Eye (tissue), 1 donor: ENCODE measurements around the gene SET.

Experiments
- DNase-seq: peaks from one replicate; pipeline ENCODE4 v3.0.0-alpha.2; 2015

The SET gene

GRCh38 chr9:128713941-128714573 is 25.0 kb downstream of the SET start:
- DNase-seq: no peak

GRCh38 chr9:128714586-128715435 is 25.8 kb downstream of the SET start:
- DNase-seq: no peak

- DNase-seq: no peak
Observed at GRCh38 chr9:128715436-128715750, 26.4 kb downstream of the SET start.

DNA sequence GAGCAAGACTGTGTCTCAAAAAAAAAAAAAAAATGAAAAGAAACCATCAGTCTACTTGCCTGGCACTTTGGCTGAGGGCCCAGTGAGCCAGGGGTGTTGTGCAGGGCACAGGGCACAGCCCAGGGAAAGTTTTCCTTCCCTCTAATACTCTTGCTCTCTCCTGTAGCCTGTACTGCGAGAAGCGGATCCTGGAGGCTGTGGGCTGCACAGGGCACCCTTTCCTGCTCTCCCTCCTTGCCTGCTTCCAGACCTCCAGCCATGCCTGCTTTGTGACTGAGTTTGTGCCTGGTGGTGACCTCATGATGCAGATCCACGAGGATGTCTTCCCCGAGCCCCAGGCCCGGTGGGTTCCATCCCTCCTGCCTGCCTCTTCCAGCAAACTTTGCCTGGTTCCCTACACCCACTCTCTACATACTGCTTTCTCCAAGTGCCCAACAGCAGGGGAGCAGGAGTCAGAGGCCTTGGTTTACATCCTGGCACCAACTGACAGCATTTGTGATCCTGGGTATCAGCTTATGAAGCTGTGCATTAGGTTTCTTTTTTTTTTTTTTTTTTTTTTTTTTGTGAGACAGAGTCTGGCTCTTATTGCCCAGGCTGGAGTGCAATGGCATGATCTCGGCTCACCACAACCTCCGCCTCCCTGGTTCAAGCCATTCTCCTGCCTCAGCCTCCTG is 27.7 kb downstream of the SET start:
- no peak for DNase-seq

GRCh38 chr9:128718047-128718446 is 29.0 kb downstream of the SET start:
- no peak for DNase-seq

DNA sequence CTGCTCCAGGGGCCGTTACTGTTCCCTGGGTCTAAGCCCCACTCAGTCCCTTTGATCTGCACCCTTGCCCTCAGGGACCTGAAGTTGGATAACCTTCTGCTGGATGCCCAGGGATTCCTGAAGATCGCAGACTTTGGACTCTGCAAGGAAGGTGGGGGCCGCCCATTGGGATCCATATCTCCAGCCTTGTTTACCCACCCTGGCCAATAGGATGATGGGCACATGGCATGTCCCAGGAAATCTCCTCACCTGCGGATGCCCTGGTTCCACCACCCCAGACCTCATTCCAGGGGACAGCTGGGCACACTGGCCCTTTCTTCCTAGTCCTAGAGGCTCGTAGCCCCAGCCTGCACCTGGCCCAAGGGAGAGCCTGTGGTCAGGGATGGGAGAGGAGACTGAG is 29.5 kb downstream of the SET start:
- no peak for DNase-seq

- no peak for DNase-seq
Observed at GRCh38 chr9:128719919-128720605, 31.0 kb downstream of the SET start.

GRCh38 chr9:128720841-128721486 is 31.9 kb downstream of the SET start:
- no peak for DNase-seq

GRCh38 chr9:128721487-128722010 is 32.5 kb downstream of the SET start:
- DNase-seq: no peak

DNA sequence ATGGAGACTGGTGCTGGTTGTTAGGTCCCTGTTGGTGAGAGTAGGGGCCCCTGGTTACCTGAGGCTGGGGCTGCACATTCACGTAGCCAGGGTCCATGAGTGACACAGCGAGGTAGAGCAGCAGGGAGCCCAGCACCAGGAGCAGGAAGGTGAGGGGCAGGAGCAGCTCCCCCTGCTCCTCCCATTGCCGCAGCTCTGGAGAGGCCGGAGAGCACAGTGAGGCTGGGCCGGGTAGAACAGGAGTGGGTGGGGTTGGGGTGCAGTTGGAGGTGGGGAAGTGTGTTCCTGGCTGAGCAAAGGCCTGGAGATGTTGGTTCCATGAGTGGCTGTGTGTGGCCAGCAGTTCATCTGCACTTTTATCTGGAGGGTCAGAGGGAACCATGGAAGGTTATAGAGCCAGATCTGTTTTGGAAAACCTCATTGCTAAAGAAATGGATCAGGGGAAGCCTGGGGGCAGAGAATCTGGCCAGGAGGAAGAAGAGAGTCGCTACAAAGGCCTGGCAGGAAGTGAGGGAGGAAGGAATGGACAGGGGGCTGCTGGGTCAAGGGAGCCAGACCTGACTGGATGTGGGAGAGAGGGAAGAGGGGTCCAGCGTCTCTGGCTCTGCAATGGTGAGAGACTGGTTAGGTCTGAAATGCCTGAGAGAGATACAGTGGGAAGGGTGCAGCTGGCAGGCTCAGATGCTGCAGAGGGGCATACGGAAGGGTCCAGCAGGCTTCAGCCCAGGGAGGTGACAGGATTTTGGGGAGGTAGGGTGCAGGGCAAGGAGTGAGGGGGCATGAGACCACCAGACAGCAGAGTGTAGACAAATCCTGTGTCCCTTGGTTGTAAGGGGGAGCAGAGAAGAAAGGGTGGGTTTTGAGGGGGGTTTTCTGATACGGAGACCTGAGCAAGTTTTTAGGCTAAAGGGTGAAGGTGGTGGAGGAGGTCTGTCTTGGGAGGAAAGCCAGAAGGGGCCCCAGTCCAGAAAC is 33.6 kb downstream of the SET start:
- DNase-seq: no peak

GRCh38 chr9:128723352-128723865 is 34.4 kb downstream of the SET start:
- no peak for DNase-seq

DNA sequence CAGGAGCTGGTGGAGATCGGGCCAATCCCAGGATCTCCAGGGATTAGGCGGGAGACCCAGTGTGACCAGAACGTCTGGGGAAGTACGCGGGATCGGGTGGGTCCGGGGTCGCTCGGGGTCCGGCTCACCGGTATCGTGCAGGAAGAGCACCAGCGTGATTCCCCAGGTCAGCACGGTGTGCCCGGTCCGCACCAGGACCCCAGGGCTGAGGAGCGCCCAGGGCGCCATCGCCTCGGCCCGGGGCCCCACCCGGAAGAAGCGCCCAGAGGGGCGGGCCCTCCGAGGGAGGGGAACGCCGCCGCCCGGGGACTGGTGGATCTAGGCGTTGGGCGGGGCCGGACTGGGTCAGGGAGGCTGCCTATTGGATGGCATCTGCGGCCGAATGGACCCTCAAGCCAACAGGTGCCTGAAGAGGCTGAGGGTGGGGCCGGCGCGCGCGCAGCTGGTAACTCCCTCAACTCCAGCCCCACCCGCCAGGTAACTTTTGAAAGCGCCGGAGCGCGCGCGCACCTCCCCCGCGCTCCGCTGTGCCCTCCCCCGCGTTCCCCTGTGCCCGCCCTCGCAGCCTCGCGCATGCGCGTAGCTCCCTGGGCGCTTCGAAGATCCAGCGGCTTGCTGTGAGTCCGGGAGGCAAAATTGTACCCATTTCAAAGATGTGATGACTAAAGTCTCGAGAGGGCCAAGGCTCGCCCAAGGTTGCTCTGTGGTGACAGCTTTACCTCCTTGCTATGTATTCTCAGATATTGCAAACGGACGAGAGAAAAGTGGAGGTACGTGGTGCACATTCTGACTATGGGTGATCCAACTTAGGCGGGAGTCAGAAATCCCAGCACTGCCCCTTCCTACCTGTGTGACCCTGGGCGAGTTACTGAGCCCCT is 35.1 kb downstream of the SET start, which contains the start of gene ZDHHC12:
Gene ZDHHC12, minus strand, starts transcription at position 262 of the 878 bp plus-strand sequence. Its CDS starts 34 bp downstream, at position 228.
- DNase-seq: peak; percentile 93

DNA sequence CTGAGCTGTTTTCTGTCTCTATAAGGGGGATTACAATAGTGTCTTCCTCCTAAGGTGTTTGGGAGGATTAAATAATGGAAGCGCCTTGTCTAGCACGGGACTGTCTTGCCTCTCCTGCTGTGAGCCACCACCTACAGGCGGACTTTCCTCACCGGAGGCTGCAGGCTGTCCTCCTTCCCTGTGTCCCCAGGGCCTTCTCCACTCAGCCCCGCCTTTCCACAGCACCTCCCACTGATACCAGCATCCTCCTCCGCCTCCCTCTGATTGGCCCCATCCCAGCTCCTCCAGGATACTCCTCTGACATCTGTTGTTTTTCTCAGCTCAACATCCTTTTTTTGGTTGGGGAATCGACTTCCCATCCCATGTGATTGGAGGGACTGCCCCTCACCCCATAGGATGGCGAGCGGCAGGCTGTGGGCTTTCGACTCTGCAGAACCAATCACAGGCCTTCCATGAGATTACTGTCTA is 35.8 kb downstream of the SET start:
- DNase-seq: peak; percentile 53

- DNase-seq: no peak
Observed at GRCh38 chr9:128727640-128728248, 38.7 kb downstream of the SET start.

DNA sequence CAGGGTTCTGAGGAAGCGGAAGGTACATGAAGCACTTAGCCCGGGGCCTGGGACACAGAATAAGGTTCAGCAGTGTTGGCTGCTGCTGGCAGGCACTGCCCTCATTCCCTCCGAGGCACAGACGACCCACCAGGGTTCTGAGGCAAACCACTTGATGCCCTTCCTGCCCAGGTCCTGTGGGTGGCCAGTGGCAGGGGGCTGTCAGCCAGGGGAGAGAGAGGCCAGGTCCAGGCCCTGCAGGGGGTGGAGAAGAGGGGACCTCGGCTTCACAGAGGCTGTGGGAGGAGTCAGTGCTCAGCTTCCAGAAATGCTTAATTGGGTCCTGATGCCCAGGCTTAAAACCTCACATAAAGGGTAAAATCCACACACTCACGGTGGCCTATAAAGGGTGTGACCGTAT is 39.3 kb downstream of the SET start:
- no peak for DNase-seq

GRCh38 chr9:128729302-128729701 is 40.3 kb downstream of the SET start:
- no peak for DNase-seq

DNA sequence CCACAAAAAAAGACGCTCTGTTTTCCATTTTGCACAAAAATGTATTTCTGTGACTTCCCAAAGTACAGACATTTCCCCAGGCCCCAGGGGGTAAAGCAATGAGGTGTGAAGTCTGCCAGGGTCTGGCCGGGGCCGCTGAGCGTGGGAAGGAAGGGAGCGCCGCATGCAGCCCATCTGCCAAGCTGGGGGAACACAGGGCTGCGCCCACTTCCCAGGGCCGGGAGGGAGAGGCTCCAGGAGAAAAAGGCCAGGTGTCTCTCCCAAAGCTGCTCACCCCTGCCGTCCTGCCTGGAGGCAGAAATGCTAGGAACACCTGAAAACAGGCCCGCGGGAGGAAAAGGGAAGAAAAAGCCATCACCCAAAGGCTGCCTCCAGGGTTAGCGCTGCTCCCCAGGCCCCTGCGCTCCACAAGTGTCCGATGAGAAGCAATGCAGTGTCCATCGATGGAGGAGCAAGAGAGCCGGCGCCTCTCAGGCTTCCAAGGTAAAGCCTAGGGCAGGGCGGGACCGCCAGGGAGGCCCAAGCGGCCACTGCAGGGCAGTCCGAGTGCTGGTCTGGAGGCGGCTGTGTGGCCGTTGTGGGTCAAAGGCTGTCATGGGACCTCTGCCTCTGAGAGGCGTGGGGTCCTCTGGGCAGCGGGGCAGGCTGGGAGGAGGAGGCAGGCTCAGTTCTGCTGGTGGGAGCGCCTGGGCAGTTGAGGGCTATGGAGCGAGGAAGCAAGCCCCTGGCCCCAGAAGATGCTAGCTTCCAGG is 40.9 kb downstream of the SET start:
- DNase-seq: no peak

DNA sequence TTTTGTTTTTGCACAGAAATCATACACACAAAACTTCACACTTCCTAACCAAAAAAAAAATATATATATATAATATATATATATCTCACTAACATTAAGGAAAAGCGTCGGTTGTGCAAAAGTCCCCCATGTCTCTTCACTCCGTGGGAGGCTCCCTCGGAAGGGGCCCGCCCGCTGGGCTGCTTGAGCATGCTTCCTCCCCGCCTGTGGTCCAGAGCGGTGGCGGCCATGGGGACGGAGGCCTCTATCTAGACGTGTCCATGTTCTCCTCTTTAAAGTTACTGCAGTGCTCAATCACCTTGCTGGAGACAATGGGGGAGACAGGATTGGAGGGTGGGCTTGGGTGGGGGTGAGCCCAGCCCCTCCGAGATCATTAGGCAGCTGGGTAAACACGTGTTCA is 42.1 kb downstream of the SET start:
- DNase-seq: no peak

DNA sequence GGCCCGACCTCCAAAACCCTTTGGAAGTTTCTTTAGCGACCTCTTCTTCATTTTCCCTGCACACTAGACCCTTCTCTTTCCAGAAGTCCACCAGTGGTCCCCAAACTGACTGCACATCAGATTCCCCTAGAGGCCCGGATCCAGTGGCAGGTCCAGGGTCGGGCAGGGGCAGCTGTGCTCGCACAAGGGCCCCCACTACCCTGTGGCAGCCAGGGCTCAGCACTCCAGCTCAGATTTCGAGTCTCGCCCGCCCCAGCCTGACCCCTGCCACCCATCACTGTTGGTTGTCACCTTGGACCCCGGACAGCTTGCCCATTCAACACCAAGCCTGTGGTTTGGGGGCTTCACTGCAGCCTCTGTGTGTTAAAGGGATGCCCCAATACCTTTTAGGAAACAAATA is 42.7 kb downstream of the SET start:
- DNase-seq: no peak
